ENCODE data around the gene ALDH1A2.

ALDH1A2 gene

GRCh38 chr15:57927091-57927631, 138.3 kb downstream of the ALDH1A2 start:
- no peak overlapping the region for H4K8ac ChIP-seq (ENCODE audit: low read length)
- H3K4ac ChIP-seq (ENCODE audit: low read depth in 1 of 2, low read length in 2 of 2): no peak overlapping the region
- no peak overlapping the region for H3K27ac ChIP-seq (ENCODE audit: low read length, poor library complexity, severe bottlenecking)
- no peaks in the 10 kb centered on the region for H3K9me3 ChIP-seq (ENCODE audit: control insufficient read depth, low read length)
- no peaks in the 10 kb centered on the region for H3K4me1 ChIP-seq (ENCODE audit: control insufficient read depth, insufficient read depth, low read depth, low read length)
- H2BK15ac ChIP-seq (ENCODE audit: low read depth, poor library complexity, severe bottlenecking): no peak overlapping the region
- H4K91ac ChIP-seq (ENCODE audit: low read length): no peak overlapping the region
- no peaks in the 10 kb centered on the region for H3K36me3 ChIP-seq (ENCODE audit: control insufficient read depth in 1 of 2, insufficient read depth in 2 of 2, low read depth in 1 of 2, low read length in 2 of 2)
- no peak overlapping the region for H3K9ac ChIP-seq (ENCODE audit: low read length)
- no peak overlapping the region for H2AFZ ChIP-seq (ENCODE audit: low read depth, low read length)
- H2BK12ac ChIP-seq (ENCODE audit: low read length in 2 of 2): no peak overlapping the region
- H3K23ac ChIP-seq (ENCODE audit: low read length in 2 of 2): no peak overlapping the region
- H3K14ac ChIP-seq (ENCODE audit: low read length in 2 of 2): peak overlapping the region in 1 of 2 experiments; percentile 55
- H2AK5ac ChIP-seq (ENCODE audit: low read length, severe bottlenecking): no peak overlapping the region
- peaks cover 12 to 15% of the 10 kb centered on the region in 2 experiments for H3K27me3 ChIP-seq (ENCODE audit: control insufficient read depth in 1 of 2, insufficient read depth in 1 of 2, low read length in 2 of 2)
- no peak overlapping the region for H3K4me2 ChIP-seq (ENCODE audit: low read length, poor library complexity, severe bottlenecking)
- H3K4me3 ChIP-seq (ENCODE audit: insufficient read depth in 1 of 2, low read depth in 1 of 2, low read length in 2 of 2): no peak overlapping the region
- WGBS: 90% methylated on average over 6 of the region's 6 CpGs
- no peaks in the 10 kb centered on the region for H3K79me1 ChIP-seq (replicated peaks; ENCODE audit: low read length, poor library complexity, severe bottlenecking)
- H2BK5ac ChIP-seq (ENCODE audit: low read depth, low read length, poor library complexity, severe bottlenecking): no peak overlapping the region
- no peak overlapping the region for H2BK120ac ChIP-seq (ENCODE audit: low read depth, low read length)
- H3K18ac ChIP-seq (ENCODE audit: low read depth in 1 of 2, low read length in 2 of 2): no peak overlapping the region
- DNase-seq: no peak

GRCh38 chr15:57925650-57926049, 139.9 kb downstream of the ALDH1A2 start:
- H4K8ac ChIP-seq (ENCODE audit: low read length): no peak overlapping the region
- no peak overlapping the region for H2BK12ac ChIP-seq (ENCODE audit: low read length in 2 of 2)
- H3K27ac ChIP-seq (ENCODE audit: low read length, poor library complexity, severe bottlenecking): no peak overlapping the region
- H3K4ac ChIP-seq (ENCODE audit: low read depth in 1 of 2, low read length in 2 of 2): no peak overlapping the region
- H3K27me3 ChIP-seq (ENCODE audit: control insufficient read depth in 1 of 2, insufficient read depth in 1 of 2, low read length in 2 of 2): peaks cover under 1 to 11% of the 10 kb centered on the region in 2 experiments
- DNase-seq: no peak
- H3K23ac ChIP-seq (ENCODE audit: low read length in 2 of 2): no peak overlapping the region
- no peak overlapping the region for H3K18ac ChIP-seq (ENCODE audit: low read depth in 1 of 2, low read length in 2 of 2)
- no peaks in the 10 kb centered on the region for H3K4me1 ChIP-seq (ENCODE audit: control insufficient read depth, insufficient read depth, low read depth, low read length)
- H3K36me3 ChIP-seq (ENCODE audit: control insufficient read depth in 1 of 2, insufficient read depth in 2 of 2, low read depth in 1 of 2, low read length in 2 of 2): no peaks in the 10 kb centered on the region
- H4K91ac ChIP-seq (ENCODE audit: low read length): no peak overlapping the region
- H2BK5ac ChIP-seq (ENCODE audit: low read depth, low read length, poor library complexity, severe bottlenecking): no peak overlapping the region
- H3K9me3 ChIP-seq (ENCODE audit: control insufficient read depth, low read length): no peaks in the 10 kb centered on the region
- no peaks in the 10 kb centered on the region for H3K79me1 ChIP-seq (replicated peaks; ENCODE audit: low read length, poor library complexity, severe bottlenecking)
- no peak overlapping the region for H2AK5ac ChIP-seq (ENCODE audit: low read length, severe bottlenecking)
- H2BK15ac ChIP-seq (ENCODE audit: low read depth, poor library complexity, severe bottlenecking): no peak overlapping the region
- H3K14ac ChIP-seq (ENCODE audit: low read length in 2 of 2): no peak overlapping the region
- H2AFZ ChIP-seq (ENCODE audit: low read depth, low read length): no peak overlapping the region
- no peak overlapping the region for H2BK120ac ChIP-seq (ENCODE audit: low read depth, low read length)
- H3K9ac ChIP-seq (ENCODE audit: low read length): no peak overlapping the region
- H3K4me2 ChIP-seq (ENCODE audit: low read length, poor library complexity, severe bottlenecking): no peak overlapping the region
- H3K4me3 ChIP-seq (ENCODE audit: insufficient read depth in 1 of 2, low read depth in 1 of 2, low read length in 2 of 2): no peak overlapping the region
- 59% methylated on average over 1 of the region's 3 CpGs for WGBS

- no peak overlapping the region for H3K18ac ChIP-seq (ENCODE audit: low read depth in 1 of 2, low read length in 2 of 2)
- H2BK5ac ChIP-seq (ENCODE audit: low read depth, low read length, poor library complexity, severe bottlenecking): no peak overlapping the region
- H3K27me3 ChIP-seq (ENCODE audit: control insufficient read depth in 1 of 2, insufficient read depth in 1 of 2, low read length in 2 of 2): peaks cover 0 to 11% of the 10 kb centered on the region in 2 experiments
- H2AK5ac ChIP-seq (ENCODE audit: low read length, severe bottlenecking): no peak overlapping the region
- no peak overlapping the region for H2AFZ ChIP-seq (ENCODE audit: low read depth, low read length)
- H3K14ac ChIP-seq (ENCODE audit: low read length in 2 of 2): no peak overlapping the region
- no peak overlapping the region for H3K4me3 ChIP-seq (ENCODE audit: insufficient read depth in 1 of 2, low read depth in 1 of 2, low read length in 2 of 2)
- no peak overlapping the region for H4K8ac ChIP-seq (ENCODE audit: low read length)
- no peaks in the 10 kb centered on the region for H3K4me1 ChIP-seq (ENCODE audit: control insufficient read depth, insufficient read depth, low read depth, low read length)
- H3K36me3 ChIP-seq (ENCODE audit: control insufficient read depth in 1 of 2, insufficient read depth in 2 of 2, low read depth in 1 of 2, low read length in 2 of 2): no peaks in the 10 kb centered on the region
- no peaks in the 10 kb centered on the region for H3K79me1 ChIP-seq (replicated peaks; ENCODE audit: low read length, poor library complexity, severe bottlenecking)
- H3K23ac ChIP-seq (ENCODE audit: low read length in 2 of 2): no peak overlapping the region
- no peaks in the 10 kb centered on the region for H3K9me3 ChIP-seq (ENCODE audit: control insufficient read depth, low read length)
- no peak overlapping the region for H3K9ac ChIP-seq (ENCODE audit: low read length)
- H3K4ac ChIP-seq (ENCODE audit: low read depth in 1 of 2, low read length in 2 of 2): no peak overlapping the region
- no peak for DNase-seq
- WGBS: 72% methylated on average over 3 of the region's 3 CpGs
- H4K91ac ChIP-seq (ENCODE audit: low read length): no peak overlapping the region
- H2BK120ac ChIP-seq (ENCODE audit: low read depth, low read length): no peak overlapping the region
- H3K27ac ChIP-seq (ENCODE audit: low read length, poor library complexity, severe bottlenecking): no peak overlapping the region
- no peak overlapping the region for H2BK12ac ChIP-seq (ENCODE audit: low read length in 2 of 2)
- no peak overlapping the region for H2BK15ac ChIP-seq (ENCODE audit: low read depth, poor library complexity, severe bottlenecking)
- no peak overlapping the region for H3K4me2 ChIP-seq (ENCODE audit: low read length, poor library complexity, severe bottlenecking)
Observed at GRCh38 chr15:57924598-57924997, 140.9 kb downstream of the ALDH1A2 start.

GRCh38 chr15:57923750-57924149, 141.8 kb downstream of the ALDH1A2 start:
- whole genome bisulfite sequencing: 100% methylated on average over 1 of the region's 3 CpGs

More at GRCh38 chr15:57923750-57924149, 141.8 kb downstream of the ALDH1A2 start:
- Histone ChIP-seq H2AFZ (ENCODE audit: low read depth, low read length) (no peak overlapping the region), H4K8ac (ENCODE audit: low read length) (no peak overlapping the region), H3K4me1 (ENCODE audit: control insufficient read depth, insufficient read depth, low read depth, low read length) (no peaks in the 10 kb centered on the region), H2BK120ac (ENCODE audit: low read depth, low read length) (no peak overlapping the region), H3K79me1 (replicated peaks; ENCODE audit: low read length, poor library complexity, severe bottlenecking) (no peaks in the 10 kb centered on the region), H3K27ac (ENCODE audit: low read length, poor library complexity, severe bottlenecking) (no peak overlapping the region), H3K9me3 (ENCODE audit: control insufficient read depth, low read length) (no peaks in the 10 kb centered on the region), H2AK5ac (ENCODE audit: low read length, severe bottlenecking) (no peak overlapping the region), H3K36me3 (ENCODE audit: control insufficient read depth in 1 of 2, insufficient read depth in 2 of 2, low read depth in 1 of 2, low read length in 2 of 2) (no peaks in the 10 kb centered on the region), H3K9ac (ENCODE audit: low read length) (peak overlapping the region; percentile 3), H3K4me2 (ENCODE audit: low read length, poor library complexity, severe bottlenecking) (no peak overlapping the region), H3K4me3 (ENCODE audit: insufficient read depth in 1 of 2, low read depth in 1 of 2, low read length in 2 of 2) (no peak overlapping the region), H2BK12ac (ENCODE audit: low read length in 2 of 2) (no peak overlapping the region), H3K14ac (ENCODE audit: low read length in 2 of 2) (no peak overlapping the region), H3K4ac (ENCODE audit: low read depth in 1 of 2, low read length in 2 of 2) (no peak overlapping the region), H3K18ac (ENCODE audit: low read depth in 1 of 2, low read length in 2 of 2) (no peak overlapping the region), H2BK5ac (ENCODE audit: low read depth, low read length, poor library complexity, severe bottlenecking) (no peak overlapping the region), H3K27me3 (ENCODE audit: control insufficient read depth in 1 of 2, insufficient read depth in 1 of 2, low read length in 2 of 2) (peaks cover 0 to 11% of the 10 kb centered on the region in 2 experiments), H4K91ac (ENCODE audit: low read length) (no peak overlapping the region), H3K23ac (ENCODE audit: low read length in 2 of 2) (no peak overlapping the region), H2BK15ac (ENCODE audit: low read depth, poor library complexity, severe bottlenecking) (no peak overlapping the region)
- DNase-seq: no peak

Measured in mesenchymal stem cell (in vitro differentiated cells and primary cell).